ENCODE measurements around the gene DCC.

Gene DCC

GRCh38 chr18:53135654-53136053 lies 795.7 kb downstream of the DCC start:
- no peaks in the 10 kb centered on the region for H3K27me3 ChIP-seq (replicated peaks; ENCODE audit: control insufficient read depth, insufficient read depth, low read length, poor library complexity, severe bottlenecking)
- no peaks in the 10 kb centered on the region for H3K9me3 ChIP-seq (ENCODE audit: control insufficient read depth, low read length)
- no peak overlapping the region for H3K4me3 ChIP-seq (ENCODE audit: insufficient read depth, low read depth, low read length, poor library complexity, severe bottlenecking)
- H3K4me1 ChIP-seq (ENCODE audit: control insufficient read depth, insufficient read depth, low read length, poor library complexity, severe bottlenecking), result no peaks in the 10 kb centered on the region
- H3K27ac ChIP-seq (ENCODE audit: insufficient read depth, low read length, poor library complexity, severe bottlenecking), result no peak overlapping the region
- no peak for DNase-seq
- H3K36me3 ChIP-seq (ENCODE audit: control insufficient read depth, insufficient read depth, low read length), result no peaks in the 10 kb centered on the region

GRCh38 chr18:53139746-53140500 lies 799.9 kb downstream of the DCC start:
- Histone ChIP-seq H3K36me3 (ENCODE audit: control insufficient read depth, insufficient read depth, low read length) (no peaks in the 10 kb centered on the region), H3K27ac (ENCODE audit: insufficient read depth, low read length, poor library complexity, severe bottlenecking) (no peak overlapping the region), H3K27me3 (replicated peaks; ENCODE audit: control insufficient read depth, insufficient read depth, low read length, poor library complexity, severe bottlenecking) (no peaks in the 10 kb centered on the region), H3K4me3 (ENCODE audit: insufficient read depth, low read depth, low read length, poor library complexity, severe bottlenecking) (no peak overlapping the region), H3K9me3 (ENCODE audit: control insufficient read depth, low read length) (no peaks in the 10 kb centered on the region), H3K4me1 (ENCODE audit: control insufficient read depth, insufficient read depth, low read length, poor library complexity, severe bottlenecking) (no peaks in the 10 kb centered on the region)
- no peak for DNase-seq

- no peak overlapping the region for H3K27ac ChIP-seq (ENCODE audit: insufficient read depth, low read length, poor library complexity, severe bottlenecking)
Observed at GRCh38 chr18:53142005-53142404, 802.0 kb downstream of the DCC start.

DNA sequence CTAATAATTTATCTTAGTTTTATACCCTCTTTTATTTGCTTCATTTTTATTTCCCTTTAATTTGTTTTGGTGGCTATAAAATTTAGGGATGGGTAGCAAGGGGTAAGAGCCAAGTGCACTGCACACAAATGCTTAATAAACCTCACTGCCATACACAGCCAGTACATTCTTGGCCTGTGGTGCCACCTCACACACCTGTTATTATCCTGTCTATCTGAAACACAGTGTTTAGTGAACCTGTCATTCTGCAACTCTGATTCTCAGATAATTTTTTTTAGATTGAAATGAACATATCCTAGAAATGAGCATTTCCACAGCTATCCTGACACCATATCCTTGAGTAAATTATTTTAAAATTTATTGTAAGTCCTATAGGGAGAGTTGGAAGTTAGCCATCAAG lies 807.5 kb downstream of the DCC start:
- Histone ChIP-seq H3K36me3 (ENCODE audit: control insufficient read depth, insufficient read depth, low read length) (no peaks in the 10 kb centered on the region), H3K27ac (ENCODE audit: insufficient read depth, low read length, poor library complexity, severe bottlenecking) (no peak overlapping the region), H3K9me3 (ENCODE audit: control insufficient read depth, low read length) (no peaks in the 10 kb centered on the region), H3K27me3 (replicated peaks; ENCODE audit: control insufficient read depth, insufficient read depth, low read length, poor library complexity, severe bottlenecking) (no peaks in the 10 kb centered on the region), H3K4me1 (ENCODE audit: control insufficient read depth, insufficient read depth, low read length, poor library complexity, severe bottlenecking) (no peaks in the 10 kb centered on the region), H3K4me3 (ENCODE audit: insufficient read depth, low read depth, low read length, poor library complexity, severe bottlenecking) (no peak overlapping the region)
- DNase-seq, result no peak

More at GRCh38 chr18:53142005-53142404, 802.0 kb downstream of the DCC start:
- H3K4me3 ChIP-seq (ENCODE audit: insufficient read depth, low read depth, low read length, poor library complexity, severe bottlenecking), result no peak overlapping the region
- H3K4me1 ChIP-seq (ENCODE audit: control insufficient read depth, insufficient read depth, low read length, poor library complexity, severe bottlenecking), result no peaks in the 10 kb centered on the region
- H3K27me3 ChIP-seq (replicated peaks; ENCODE audit: control insufficient read depth, insufficient read depth, low read length, poor library complexity, severe bottlenecking), result no peaks in the 10 kb centered on the region
- DNase-seq, result no peak
- H3K36me3 ChIP-seq (ENCODE audit: control insufficient read depth, insufficient read depth, low read length), result no peaks in the 10 kb centered on the region
- no peaks in the 10 kb centered on the region for H3K9me3 ChIP-seq (ENCODE audit: control insufficient read depth, low read length)

- H3K4me3 ChIP-seq (ENCODE audit: insufficient read depth, low read depth, low read length, poor library complexity, severe bottlenecking), result no peak overlapping the region
- H3K36me3 ChIP-seq (ENCODE audit: control insufficient read depth, insufficient read depth, low read length), result no peaks in the 10 kb centered on the region
- H3K4me1 ChIP-seq (ENCODE audit: control insufficient read depth, insufficient read depth, low read length, poor library complexity, severe bottlenecking), result no peaks in the 10 kb centered on the region
- no peaks in the 10 kb centered on the region for H3K27me3 ChIP-seq (replicated peaks; ENCODE audit: control insufficient read depth, insufficient read depth, low read length, poor library complexity, severe bottlenecking)
- H3K9me3 ChIP-seq (ENCODE audit: control insufficient read depth, low read length), result no peaks in the 10 kb centered on the region
- DNase-seq, result no peak
- no peak overlapping the region for H3K27ac ChIP-seq (ENCODE audit: insufficient read depth, low read length, poor library complexity, severe bottlenecking)
Observed at GRCh38 chr18:53148123-53148522, 808.1 kb downstream of the DCC start.

GRCh38 chr18:53152476-53152875 lies 812.5 kb downstream of the DCC start:
- Histone ChIP-seq H3K27ac (ENCODE audit: insufficient read depth, low read length, poor library complexity, severe bottlenecking) (no peak overlapping the region), H3K27me3 (replicated peaks; ENCODE audit: control insufficient read depth, insufficient read depth, low read length, poor library complexity, severe bottlenecking) (no peaks in the 10 kb centered on the region), H3K9me3 (ENCODE audit: control insufficient read depth, low read length) (no peaks in the 10 kb centered on the region), H3K4me1 (ENCODE audit: control insufficient read depth, insufficient read depth, low read length, poor library complexity, severe bottlenecking) (no peaks in the 10 kb centered on the region), H3K4me3 (ENCODE audit: insufficient read depth, low read depth, low read length, poor library complexity, severe bottlenecking) (no peak overlapping the region), H3K36me3 (ENCODE audit: control insufficient read depth, insufficient read depth, low read length) (no peaks in the 10 kb centered on the region)
- no peak for DNase-seq

- no peaks in the 10 kb centered on the region for H3K4me1 ChIP-seq (ENCODE audit: control insufficient read depth, insufficient read depth, low read length, poor library complexity, severe bottlenecking)
- no peak overlapping the region for H3K27ac ChIP-seq (ENCODE audit: insufficient read depth, low read length, poor library complexity, severe bottlenecking)
- no peaks in the 10 kb centered on the region for H3K9me3 ChIP-seq (ENCODE audit: control insufficient read depth, low read length)
- H3K4me3 ChIP-seq (ENCODE audit: insufficient read depth, low read depth, low read length, poor library complexity, severe bottlenecking), result no peak overlapping the region
- no peak for DNase-seq
- no peaks in the 10 kb centered on the region for H3K27me3 ChIP-seq (replicated peaks; ENCODE audit: control insufficient read depth, insufficient read depth, low read length, poor library complexity, severe bottlenecking)
- no peaks in the 10 kb centered on the region for H3K36me3 ChIP-seq (ENCODE audit: control insufficient read depth, insufficient read depth, low read length)
Observed at GRCh38 chr18:53153281-53153680, 813.3 kb downstream of the DCC start.

GRCh38 chr18:53153800-53154199 lies 813.8 kb downstream of the DCC start:
- Histone ChIP-seq H3K9me3 (ENCODE audit: control insufficient read depth, low read length) (no peaks in the 10 kb centered on the region), H3K27ac (ENCODE audit: insufficient read depth, low read length, poor library complexity, severe bottlenecking) (no peak overlapping the region), H3K27me3 (replicated peaks; ENCODE audit: control insufficient read depth, insufficient read depth, low read length, poor library complexity, severe bottlenecking) (no peaks in the 10 kb centered on the region), H3K4me1 (ENCODE audit: control insufficient read depth, insufficient read depth, low read length, poor library complexity, severe bottlenecking) (no peaks in the 10 kb centered on the region), H3K4me3 (ENCODE audit: insufficient read depth, low read depth, low read length, poor library complexity, severe bottlenecking) (no peak overlapping the region), H3K36me3 (ENCODE audit: control insufficient read depth, insufficient read depth, low read length) (no peaks in the 10 kb centered on the region)
- DNase-seq, result no peak

DNA sequence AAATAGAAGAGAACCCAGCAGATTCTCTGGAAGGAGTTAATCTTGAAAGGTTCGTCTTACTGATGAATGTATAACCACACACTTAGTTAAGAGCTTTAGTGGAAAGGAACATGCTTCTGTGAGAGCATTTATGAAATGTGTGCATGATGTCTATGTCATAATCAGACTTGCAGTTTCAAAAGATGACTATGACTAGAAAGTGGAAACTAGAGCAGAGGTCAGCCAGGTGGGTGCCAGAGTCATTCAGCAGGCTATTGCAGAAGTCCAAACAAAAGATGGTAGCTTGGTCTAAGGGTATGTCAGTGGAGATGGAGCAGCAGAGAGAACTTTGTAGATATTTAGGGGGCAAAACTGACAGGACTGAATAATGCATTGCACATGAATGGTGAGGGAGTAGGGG lies 825.8 kb downstream of the DCC start:
- no peak for DNase-seq
- no peaks in the 10 kb centered on the region for H3K36me3 ChIP-seq (ENCODE audit: control insufficient read depth, insufficient read depth, low read length)
- H3K27me3 ChIP-seq (replicated peaks; ENCODE audit: control insufficient read depth, insufficient read depth, low read length, poor library complexity, severe bottlenecking), result no peaks in the 10 kb centered on the region
- H3K27ac ChIP-seq (ENCODE audit: insufficient read depth, low read length, poor library complexity, severe bottlenecking), result no peak overlapping the region
- H3K4me3 ChIP-seq (ENCODE audit: insufficient read depth, low read depth, low read length, poor library complexity, severe bottlenecking), result no peak overlapping the region
- no peaks in the 10 kb centered on the region for H3K4me1 ChIP-seq (ENCODE audit: control insufficient read depth, insufficient read depth, low read length, poor library complexity, severe bottlenecking)
- no peaks in the 10 kb centered on the region for H3K9me3 ChIP-seq (ENCODE audit: control insufficient read depth, low read length)

DNA sequence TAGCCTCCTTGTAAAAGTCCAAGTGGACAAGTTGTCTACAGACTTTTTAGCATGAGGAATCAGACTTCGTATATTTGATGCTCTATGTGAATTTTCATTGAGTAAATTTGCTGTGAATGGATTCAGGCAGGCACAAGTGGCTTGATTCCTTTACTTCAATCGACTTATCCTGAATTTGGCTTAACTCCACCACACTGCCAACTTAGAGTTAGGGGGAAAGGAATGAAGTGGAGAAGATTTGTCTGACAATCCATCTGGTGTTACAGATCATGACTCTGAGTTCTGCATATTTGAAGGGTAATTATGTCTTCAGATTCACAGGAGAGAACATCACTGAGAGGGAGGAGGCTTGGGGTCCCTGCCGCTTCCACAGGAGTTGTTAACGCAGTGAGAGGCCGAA lies 829.3 kb downstream of the DCC start:
- H3K4me3 ChIP-seq (ENCODE audit: insufficient read depth, low read depth, low read length, poor library complexity, severe bottlenecking), result no peak overlapping the region
- no peaks in the 10 kb centered on the region for H3K9me3 ChIP-seq (ENCODE audit: control insufficient read depth, low read length)
- DNase-seq, result no peak
- H3K36me3 ChIP-seq (ENCODE audit: control insufficient read depth, insufficient read depth, low read length), result no peaks in the 10 kb centered on the region
- H3K27ac ChIP-seq (ENCODE audit: insufficient read depth, low read length, poor library complexity, severe bottlenecking), result no peak overlapping the region
- no peaks in the 10 kb centered on the region for H3K27me3 ChIP-seq (replicated peaks; ENCODE audit: control insufficient read depth, insufficient read depth, low read length, poor library complexity, severe bottlenecking)
- H3K4me1 ChIP-seq (ENCODE audit: control insufficient read depth, insufficient read depth, low read length, poor library complexity, severe bottlenecking), result no peaks in the 10 kb centered on the region
